Astrocyte (in vitro differentiated cells and primary cell): Measurements from ENCODE around the gene MTA1. TPM values are rescaled to one million over a fixed set of nuclear protein-coding genes. Genes with fewer than 3 reads are reported as not detected.

Experiments used
- DNase-seq: peaks from one replicate; pipeline ENCODE4 v3.0.0-alpha.2; 2010; ENCODE audit warnings: low read depth
- FAIRE-seq: peaks from 2 replicates; lab custom pipeline; 2011; peaks lifted over from hg19 to GRCh38; lab: Jason Lieb, UNC
- H2AFZ ChIP-seq: 2 replicates; pipeline ENCODE4 v1.6.0; 2012; ENCODE audit warnings: low read depth, low read length, inconsistent platforms
- H3K27ac ChIP-seq: 2 replicates; pipeline ENCODE4 v1.5.1; 2011; ENCODE audit warnings: low read depth, low read length, inconsistent platforms
- H3K27me3 ChIP-seq: 2 replicates; pipeline ENCODE4 v1.6.0; 2011; ENCODE audit warnings: low read length, inconsistent platforms; ENCODE audit not compliant: insufficient read depth
- H3K36me3 ChIP-seq: 2 replicates; pipeline ENCODE4 v1.5.1; 2011; ENCODE audit warnings: low read length, inconsistent platforms; ENCODE audit not compliant: insufficient read depth
- H3K4me1 ChIP-seq: 2 replicates; pipeline ENCODE4 v1.5.1; 2011; ENCODE audit warnings: low read length, inconsistent platforms; ENCODE audit not compliant: insufficient read depth
- H3K4me2 ChIP-seq: 2 replicates; pipeline ENCODE4 v1.6.0; 2012; ENCODE audit warnings: low read length, inconsistent platforms
- H3K4me3 ChIP-seq: 2 replicates; pipeline ENCODE4 v1.5.1; 2011; ENCODE audit warnings: low read depth, mild to moderate bottlenecking, low read length, inconsistent platforms; ENCODE audit not compliant: insufficient read depth
- H3K79me2 ChIP-seq: 2 replicates; pipeline ENCODE4 v1.6.0; 2012; ENCODE audit warnings: mild to moderate bottlenecking, low read length, inconsistent platforms; ENCODE audit not compliant: insufficient read depth
- H3K9ac ChIP-seq: 2 replicates; pipeline ENCODE4 v1.6.0; 2012; ENCODE audit warnings: mild to moderate bottlenecking, low read length, inconsistent platforms
- H3K9me3 ChIP-seq: 2 replicates; pipeline ENCODE4 v1.5.1; 2012; ENCODE audit warnings: low read depth, mild to moderate bottlenecking, low read length, inconsistent platforms; ENCODE audit not compliant: insufficient read depth
- H4K20me1 ChIP-seq: 2 replicates; pipeline ENCODE4 v1.6.0; 2012; ENCODE audit warnings: low read length, inconsistent platforms; ENCODE audit not compliant: insufficient read depth
- H3K27ac Mint-ChIP-seq: one replicate; pipeline ENCODE4 v1.8.0; 2021; ENCODE audit warnings: mild to moderate bottlenecking, mixed read lengths; ENCODE audit not compliant: unreplicated experiment
- H3K27me3 Mint-ChIP-seq: one replicate; pipeline ENCODE4 v1.8.0; 2021; ENCODE audit warnings: low read depth, mixed read lengths; ENCODE audit not compliant: unreplicated experiment
- H3K36me3 Mint-ChIP-seq: one replicate; pipeline ENCODE4 v1.8.0; 2021; ENCODE audit warnings: low read depth, mixed read lengths; ENCODE audit not compliant: unreplicated experiment
- H3K4me1 Mint-ChIP-seq: one replicate; pipeline ENCODE4 v1.8.0; 2021; ENCODE audit warnings: low read depth, mixed read lengths; ENCODE audit not compliant: unreplicated experiment
- H3K4me3 Mint-ChIP-seq: one replicate; pipeline ENCODE4 v1.8.0; 2021; ENCODE audit warnings: mild to moderate bottlenecking, moderate library complexity, mixed read lengths; ENCODE audit not compliant: unreplicated experiment
- H3K9me3 Mint-ChIP-seq: one replicate; pipeline ENCODE4 v1.8.0; 2021; ENCODE audit warnings: mild to moderate bottlenecking, mixed read lengths; ENCODE audit not compliant: unreplicated experiment
- CTCF ChIP-seq: IDR thresholded peaks from 2 replicates; pipeline ENCODE4 v1.5.1; 2011; ENCODE audit warnings: low read depth, mild to moderate bottlenecking, inconsistent platforms, low read length, moderate library complexity; ENCODE audit not compliant: insufficient read depth
- EZH2 ChIP-seq: IDR thresholded peaks from 2 replicates; pipeline ENCODE4 v1.6.1; 2012; ENCODE audit warnings: mild to moderate bottlenecking, low read length, inconsistent platforms; ENCODE audit not compliant: insufficient read depth
- total RNA-seq: library from RNA; stranded (reverse); gene quantifications from 2 replicates; pipeline ENCODE4 v1.2.1, GENCODE V29; 2021

Gene MTA1
- total RNA-seq, 1 donor from 2014 or later = 111 TPM

DNA sequence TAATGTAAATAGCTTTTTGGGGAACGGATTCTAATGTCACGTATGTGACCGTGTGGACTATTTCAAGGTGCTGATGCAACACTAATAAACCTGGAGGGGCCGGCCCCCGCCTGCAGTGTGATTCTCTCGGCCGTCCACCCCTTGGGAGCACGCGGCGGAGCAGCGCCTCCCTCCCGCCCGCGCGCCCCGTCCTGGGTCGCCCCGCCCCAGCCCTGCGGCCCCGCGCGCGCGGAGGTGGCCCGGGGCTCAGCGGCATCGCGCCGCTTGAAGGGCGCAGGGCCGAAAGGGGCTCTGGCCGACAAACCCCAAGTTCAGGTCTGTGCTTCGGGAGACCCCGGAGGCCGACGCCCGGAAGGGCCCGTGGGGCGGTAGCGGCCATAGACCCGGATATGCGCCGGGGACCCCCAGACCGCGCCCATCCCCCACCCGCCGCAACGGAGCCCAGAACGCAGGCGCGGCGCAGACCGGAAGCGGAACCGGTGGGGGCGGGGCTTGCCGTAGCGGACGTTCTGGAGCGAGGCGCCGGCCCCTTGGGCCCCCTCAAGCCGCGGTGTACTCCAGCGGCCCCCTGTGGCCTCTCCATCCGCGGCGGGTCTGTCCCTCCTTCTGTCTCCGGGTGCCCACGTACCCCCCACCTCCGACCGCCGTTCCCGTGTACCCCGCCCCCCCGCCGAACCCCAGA, 21.4 kb upstream of the MTA1 start, which contains the start of gene TEX22:
TEX22 (plus strand) TSS at position 495 of the 682 bp plus-strand sequence. CDS start 803 bp downstream, outside the sequence.
- peaks cover 4% of the 10 kb centered on the region for H3K9me3 ChIP-seq
- no peaks in the 10 kb centered on the region for H3K36me3 ChIP-seq
- Mint-ChIP-seq H3K4me1 (peaks cover 4% of the 10 kb centered on the region), H3K36me3 (peaks cover 27% of the 10 kb centered on the region), H3K27me3 (no peaks in the 10 kb centered on the region), H3K27ac (peak within 1 kb of the TSS; percentile 91), H3K9me3 (peaks cover 13% of the 10 kb centered on the region), H3K4me3 (peak within 1 kb of the TSS; percentile 84)
- no peaks in the 10 kb centered on the region for H4K20me1 ChIP-seq
- TF ChIP-seq EZH2 = no peak
- no peak for TF ChIP-seq CTCF
- H3K79me2 ChIP-seq = peaks cover 14% of the 10 kb centered on the region
- FAIRE-seq (no peak), DNase-seq (peak; percentile 45)
- peak within 1 kb of the TSS; percentile 69 for H3K27ac ChIP-seq
- H3K9ac ChIP-seq = peak within 1 kb of the TSS; percentile 84
- H3K27me3 ChIP-seq = no peaks in the 10 kb centered on the region
- peak within 1 kb of the TSS; percentile 97 for H3K4me2 ChIP-seq
- H2AFZ ChIP-seq = peak within 1 kb of the TSS; percentile 86
- peaks cover 11% of the 10 kb centered on the region for H3K4me1 ChIP-seq
- peak within 1 kb of the TSS; percentile 75 for H3K4me3 ChIP-seq

DNA sequence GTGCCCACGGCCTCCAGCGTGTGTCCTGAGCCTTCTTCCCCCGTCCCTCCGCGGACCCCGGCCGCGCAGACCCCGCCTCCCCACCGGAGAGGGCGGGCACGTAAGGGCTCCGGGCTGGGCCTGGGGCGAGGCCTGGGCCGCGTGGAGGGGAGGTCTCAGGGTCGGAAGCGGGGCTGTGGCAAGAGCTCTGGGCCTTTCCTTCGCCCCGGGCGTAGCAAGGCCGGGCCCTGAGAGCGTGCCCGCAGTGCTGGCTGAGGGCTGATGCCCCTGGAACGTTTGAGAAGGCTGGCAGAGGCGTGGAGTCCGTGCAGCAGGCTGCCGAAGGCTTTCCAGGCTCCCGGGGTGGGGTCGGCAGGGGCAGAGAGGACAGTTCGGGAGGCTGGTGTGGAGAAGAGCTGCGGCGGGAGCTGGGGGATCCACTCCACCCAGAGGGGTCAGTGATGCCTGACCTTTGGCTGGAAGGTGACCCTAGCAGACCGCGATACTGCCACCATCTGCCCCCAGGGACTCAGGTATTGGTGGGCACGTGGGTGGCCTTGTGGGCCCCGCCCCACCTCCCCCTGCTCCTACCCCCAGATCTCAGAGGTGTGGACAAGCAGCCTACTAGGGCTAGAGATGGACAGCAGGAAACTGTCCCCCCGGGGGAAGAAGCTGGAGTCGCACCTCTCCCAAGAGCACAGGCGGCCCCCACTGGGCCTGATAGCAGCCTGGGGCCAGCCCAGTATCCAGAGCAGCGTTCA, 20.7 kb upstream of the MTA1 start:
- Histone ChIP-seq H3K9me3 (peaks cover 4% of the 10 kb centered on the region), H3K36me3 (no peaks in the 10 kb centered on the region), H3K27ac (peak overlapping the region; percentile 69), H3K4me1 (peaks cover 11% of the 10 kb centered on the region), H3K27me3 (no peaks in the 10 kb centered on the region), H3K79me2 (peaks cover 14% of the 10 kb centered on the region), H3K9ac (peak overlapping the region; percentile 84), H3K4me3 (peak overlapping the region; percentile 75), H4K20me1 (no peaks in the 10 kb centered on the region), H3K4me2 (peak overlapping the region; percentile 97), H2AFZ (peak overlapping the region; percentile 86)
- DNase-seq (no peak), FAIRE-seq (no peak)
- no peak for TF ChIP-seq CTCF
- TF ChIP-seq EZH2 = no peak
- H3K9me3 Mint-ChIP-seq = peaks cover 13% of the 10 kb centered on the region
- peaks cover 4% of the 10 kb centered on the region for H3K4me1 Mint-ChIP-seq
- no peak overlapping the region for H3K27ac Mint-ChIP-seq
- peak overlapping the region; percentile 84 for H3K4me3 Mint-ChIP-seq
- H3K27me3 Mint-ChIP-seq = no peaks in the 10 kb centered on the region
- H3K36me3 Mint-ChIP-seq = peaks cover 27% of the 10 kb centered on the region

DNA sequence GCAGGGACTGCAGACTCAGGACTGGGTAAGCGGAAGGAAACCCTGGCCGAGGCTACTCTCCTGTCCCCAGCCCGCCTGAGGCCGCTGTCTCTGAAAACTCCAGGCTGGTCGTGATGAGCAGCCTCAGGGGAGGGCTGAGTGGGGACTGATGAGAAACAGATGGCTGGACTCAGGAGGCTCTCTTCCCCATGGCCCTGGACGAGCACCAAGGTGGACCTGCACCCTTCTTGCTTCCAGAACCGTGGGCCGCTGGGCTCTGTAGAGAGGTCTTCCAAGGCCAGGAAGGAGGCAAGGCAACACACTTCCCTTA, 20.2 kb upstream of the MTA1 start:
- no peaks in the 10 kb centered on the region for H3K36me3 ChIP-seq

More for the DNA sequence above, 20.2 kb upstream of the MTA1 start:
- no peak overlapping the region for H3K27ac Mint-ChIP-seq
- Histone ChIP-seq H3K27me3 (no peaks in the 10 kb centered on the region), H3K27ac (no peak overlapping the region), H3K4me3 (no peak overlapping the region), H2AFZ (no peak overlapping the region), H3K9ac (no peak overlapping the region), H3K9me3 (peaks cover 4% of the 10 kb centered on the region), H4K20me1 (no peaks in the 10 kb centered on the region), H3K79me2 (peaks cover 14% of the 10 kb centered on the region), H3K4me2 (peak overlapping the region; percentile 97), H3K4me1 (peaks cover 11% of the 10 kb centered on the region)
- peaks cover 27% of the 10 kb centered on the region for H3K36me3 Mint-ChIP-seq
- peak overlapping the region; percentile 60 for H3K4me3 Mint-ChIP-seq
- H3K9me3 Mint-ChIP-seq = peaks cover 13% of the 10 kb centered on the region
- TF ChIP-seq EZH2 (no peak), CTCF (no peak)
- no peaks in the 10 kb centered on the region for H3K27me3 Mint-ChIP-seq
- H3K4me1 Mint-ChIP-seq = peaks cover 4% of the 10 kb centered on the region
- no peak for DNase-seq
- no peak for FAIRE-seq
